T-cell (primary cell): ENCODE results near the gene OSTF1. TPM values are rescaled to one million over a fixed set of nuclear protein-coding genes. Genes with fewer than 3 reads are reported as not detected.

Source experiments
- ATAC-seq, 4 experiments: fragments of 200-7000 bp in 3 of 4; fragments of 150-1000 bp in 1 of 4; cut with Tn5 transposase; replicated peaks in 1 of 4; 1 replicate in 3 of 4; 2 replicates in 1 of 4; pipeline ENCODE4 v1.10.0; 2021; ENCODE audit warnings: moderate library complexity in 3 of 4, mild to moderate bottlenecking in 2 of 4, moderate number of reproducible peaks in 1 of 4
- CTCF ChIA-PET, 2 donors: fragments of 300-600 bp; sonication (Branson Sonifier 250); formaldehyde crosslinking; loops; one replicate each; lab custom pipeline; 2022; ENCODE audit warnings: antibody characterized with exemption in 2 of 2; lab: Charles Lee
- POLR2A ChIA-PET, 2 donors: fragments of 300-600 bp; sonication (Branson Sonifier 250); formaldehyde crosslinking; loops; one replicate each; lab custom pipeline; 2022; ENCODE audit warnings: antibody characterized with exemption in 2 of 2; lab: Charles Lee
- DNase-seq, 35 experiments: peaks; one replicate each; pipeline versions ENCODE4 v3.0.0 to v3.0.0-alpha.2; 2013 to 2023
- H3K27ac ChIP-seq: one replicate; pipeline ENCODE4 v1.5.1; 2013; ENCODE audit warnings: low read length
- H3K27me3 ChIP-seq, 2 experiments: replicated peaks in 1 of 2; 1 replicate in 1 of 2; 2 replicates in 1 of 2; pipeline versions ENCODE4 v1.6.1 to v1.7.0; 2013; ENCODE audit warnings: low read length in 1 of 2, mixed read lengths in 1 of 2; ENCODE audit not compliant: control insufficient read depth in 2 of 2, insufficient read depth in 2 of 2; ENCODE audit errors: extremely low read depth in 1 of 2
- H3K36me3 ChIP-seq, 2 donors: 1 replicate in 1 of 2; 2 replicates in 1 of 2; pipeline versions ENCODE4 v1.6.1 to v1.7.0; 2013; ENCODE audit warnings: low read length in 1 of 2; ENCODE audit not compliant: control insufficient read depth in 2 of 2, insufficient read depth in 1 of 2; ENCODE audit errors: extremely low read depth in 1 of 2
- H3K4me1 ChIP-seq, 2 experiments: 1 replicate in 1 of 2; 2 replicates in 1 of 2; pipeline versions ENCODE4 v1.6.1 to v1.7.0; 2013; ENCODE audit warnings: low read length in 2 of 2, mixed read lengths in 1 of 2; ENCODE audit not compliant: insufficient read depth in 2 of 2, control insufficient read depth in 1 of 2; ENCODE audit errors: extremely low read depth in 1 of 2
- H3K4me3 ChIP-seq, 2 donors: 1 replicate in 1 of 2; 2 replicates in 1 of 2; pipeline versions ENCODE4 v1.5.1 to v1.7.0; 2013; ENCODE audit warnings: mild to moderate bottlenecking in 2 of 2, low read length in 1 of 2, moderate library complexity in 1 of 2; ENCODE audit not compliant: control insufficient read depth in 1 of 2; ENCODE audit errors: extremely low read depth in 1 of 2
- H3K9me3 ChIP-seq: 2 replicates; pipeline ENCODE4 v1.7.0; 2013
- H3K27ac Mint-ChIP-seq, 2 donors: one replicate each; pipeline ENCODE4 v1.8.0; 2020 to 2021; ENCODE audit warnings: mild to moderate bottlenecking in 2 of 2, mixed read lengths in 2 of 2
- H3K27me3 Mint-ChIP-seq, 2 donors: one replicate each; pipeline ENCODE4 v1.8.0; 2021 to 2022; ENCODE audit warnings: mixed read lengths in 2 of 2
- H3K36me3 Mint-ChIP-seq: one replicate; pipeline ENCODE4 v1.8.0; 2021; ENCODE audit warnings: mixed read lengths
- H3K4me1 Mint-ChIP-seq, 3 donors: one replicate each; pipeline ENCODE4 v1.8.0; 2020 to 2022; ENCODE audit warnings: mixed read lengths in 3 of 3, mild to moderate bottlenecking in 1 of 3
- H3K4me3 Mint-ChIP-seq, 3 donors: one replicate each; pipeline ENCODE4 v1.8.0; 2020 to 2022; ENCODE audit warnings: mild to moderate bottlenecking in 3 of 3, mixed read lengths in 3 of 3, moderate library complexity in 3 of 3
- H3K9me3 Mint-ChIP-seq, 3 donors: one replicate each; pipeline ENCODE4 v1.8.0; 2020 to 2022; ENCODE audit warnings: mixed read lengths in 3 of 3
- WGBS: methylation state at CpG from one replicate; pipeline ENCODE4 v1.1.5; 2013; ENCODE audit warnings: missing lambda C conversion rate; ENCODE audit not compliant: insufficient coverage; 5-methylcytosine and 5-hydroxymethylcytosine counted together
- total RNA-seq, 35 experiments: library from RNA in 6 of 35; stranded (reverse) in 6 of 35; fragments of 120-200 nt in 1 of 35; gene quantifications; one replicate each; pipeline versions ENCODE4 v1.2.1 to v1.2.4 and lab custom pipeline; 2013 to 2026

OSTF1 gene
- total RNA-seq, 5 donors from 2014 or later (not counting 1 experiment from before 2014, with no cell fraction given), result 46.6 to 73.9 (median 58.3) TPM

- no peak for DNase-seq
- Histone ChIP-seq H3K4me3 (no peak overlapping the region), H3K27me3 (no peaks in the 10 kb centered on the region), H3K9me3 (peaks cover 2% of the 10 kb centered on the region), H3K27ac (peak overlapping the region; percentile 69), H3K4me1 (peaks cover 21 to 45% of the 10 kb centered on the region in 2 experiments), H3K36me3 (peaks cover 0 to 53% of the 10 kb centered on the region in 2 donors)
- Mint-ChIP-seq H3K27me3 (no peaks in the 10 kb centered on the region), H3K36me3 (peaks cover 73% of the 10 kb centered on the region), H3K27ac (peak overlapping the region; percentile 45 to 91), H3K9me3 (peaks cover 6 to 13% (median 8%) of the 10 kb centered on the region in 3 donors), H3K4me3 (no peak overlapping the region), H3K4me1 (peaks cover 61 to 81% (median 77%) of the 10 kb centered on the region in 3 donors)
- no peak for ATAC-seq
- ChIA-PET CTCF (no interaction called here), POLR2A (interaction anchor here in 1 of 2 donors (0.5 kb wide), 1 partner anchor 20 kb away, joined by 3 read pairs; no protein-coding TSS in a partner anchor)
- WGBS, result no CpG with 5 or more reads among the region's 3 CpGs
Measured at GRCh38 chr9:75140261-75140660, 51.9 kb downstream of the OSTF1 start.

GRCh38 chr9:75142202-75142601 lies 53.9 kb downstream of the OSTF1 start:
- H3K4me1 ChIP-seq, result peaks cover 32 to 53% of the 10 kb centered on the region in 2 experiments
- H3K36me3 ChIP-seq, result peaks cover 0 to 49% of the 10 kb centered on the region in 2 donors
- WGBS, result 0% methylated on average over 1 of the region's 2 CpGs
- Mint-ChIP-seq H3K27ac (peak overlapping the region; percentile 82 to 88), H3K27me3 (no peaks in the 10 kb centered on the region), H3K4me3 (peak overlapping the region in 2 of 3 donors; percentile 41 to 50), H3K9me3 (peaks cover 7 to 14% (median 8%) of the 10 kb centered on the region in 3 donors), H3K36me3 (peaks cover 67% of the 10 kb centered on the region), H3K4me1 (peaks cover 74 to 86% (median 80%) of the 10 kb centered on the region in 3 donors)
- no peak overlapping the region for H3K4me3 ChIP-seq
- H3K27me3 ChIP-seq, result no peaks in the 10 kb centered on the region
- CTCF ChIA-PET, result interaction anchor here in 1 of 2 donors (1.3 to 1.9 kb wide), 2 partner anchors 10 to 56 kb away, joined by 3 to 7 read pairs; no protein-coding TSS in a partner anchor
- peak in 1 of 35 experiments; percentile 42 for DNase-seq
- H3K27ac ChIP-seq, result peak overlapping the region; percentile 46
- ATAC-seq, result peak in 3 of 4 experiments; percentile 31 to 49 (median 48)
- POLR2A ChIA-PET, result no interaction called here
- peaks cover 2% of the 10 kb centered on the region for H3K9me3 ChIP-seq

GRCh38 chr9:75146229-75146628 lies 57.9 kb downstream of the OSTF1 start:
- ChIA-PET POLR2A (interaction anchor here in 1 of 2 donors (0.9 kb wide), 2 partner anchors 13 to 54 kb away, joined by 3 to 5 read pairs; no protein-coding TSS in a partner anchor), CTCF (interaction anchor here (0.5 to 1.9 kb wide), 7 partner anchors 39 to 138 kb away, joined by 3 to 10 read pairs (median 3); partner anchors contain the start of gene CARNMT1 (in 1 of the 2))
- Histone ChIP-seq H3K27ac (no peak overlapping the region), H3K4me3 (no peak overlapping the region), H3K4me1 (peaks cover 54 to 57% of the 10 kb centered on the region in 2 experiments), H3K27me3 (no peaks in the 10 kb centered on the region), H3K36me3 (peaks cover 0 to 34% of the 10 kb centered on the region in 2 donors), H3K9me3 (peaks cover 2% of the 10 kb centered on the region)
- no peak for DNase-seq
- peak overlapping the region; percentile 85 to 87 for H3K27ac Mint-ChIP-seq
- WGBS, result 89% methylated on average over 1 of the region's 3 CpGs
- H3K4me3 Mint-ChIP-seq, result no peak overlapping the region
- peaks cover 77 to 85% (median 83%) of the 10 kb centered on the region in 3 donors for H3K4me1 Mint-ChIP-seq
- peaks cover 7 to 14% (median 8%) of the 10 kb centered on the region in 3 donors for H3K9me3 Mint-ChIP-seq
- peaks cover 50% of the 10 kb centered on the region for H3K36me3 Mint-ChIP-seq
- H3K27me3 Mint-ChIP-seq, result no peaks in the 10 kb centered on the region
- ATAC-seq, result no peak

- H3K36me3 Mint-ChIP-seq, result peaks cover 42% of the 10 kb centered on the region
- DNase-seq, result peak in 1 of 35 experiments; percentile 54
- H3K27me3 Mint-ChIP-seq, result no peaks in the 10 kb centered on the region
- H3K4me3 ChIP-seq, result no peak overlapping the region
- peaks cover 2% of the 10 kb centered on the region for H3K9me3 ChIP-seq
- WGBS, result 0% methylated on average over 1 of the region's 4 CpGs
- H3K4me1 ChIP-seq, result peaks cover 57 to 58% of the 10 kb centered on the region in 2 experiments
- H3K27me3 ChIP-seq, result no peaks in the 10 kb centered on the region
- ChIA-PET CTCF (interaction anchor here in 1 of 2 donors (0.6 to 1.7 kb wide), 2 partner anchors 24 to 56 kb away, joined by 3 read pairs; no protein-coding TSS in a partner anchor), POLR2A (interaction anchor here in 1 of 2 donors (0.6 kb wide), 1 partner anchor 70 kb away, joined by 4 read pairs; no protein-coding TSS in a partner anchor)
- peaks cover 6 to 14% (median 7%) of the 10 kb centered on the region in 3 donors for H3K9me3 Mint-ChIP-seq
- H3K36me3 ChIP-seq, result peaks cover 0 to 29% of the 10 kb centered on the region in 2 donors
- peak overlapping the region; percentile 54 to 65 (median 65) for H3K4me3 Mint-ChIP-seq
- peak overlapping the region; percentile 66 for H3K27ac ChIP-seq
- ATAC-seq, result peak; percentile 68 to 76 (median 75)
- H3K27ac Mint-ChIP-seq, result peak overlapping the region; percentile 89 to 96
- peaks cover 83 to 88% (median 83%) of the 10 kb centered on the region in 3 donors for H3K4me1 Mint-ChIP-seq
Measured at GRCh38 chr9:75147638-75148037, 59.3 kb downstream of the OSTF1 start.

GRCh38 chr9:75148561-75148960 lies 60.2 kb downstream of the OSTF1 start:
- peak overlapping the region in 2 of 3 donors; percentile 54 to 65 for H3K4me3 Mint-ChIP-seq
- no peak overlapping the region for H3K4me3 ChIP-seq
- no peaks in the 10 kb centered on the region for H3K27me3 Mint-ChIP-seq
- CTCF ChIA-PET, result interaction anchor here (0.6 to 0.8 kb wide), 3 partner anchors 60 to 196 kb away, joined by 3 to 4 read pairs (median 3); partner anchors contain the start of genes C9orf40 (in 1 of the 2), NMRK1 (in 1 of the 2) and OSTF1 (in 1 of the 2)
- no peaks in the 10 kb centered on the region for H3K27me3 ChIP-seq
- ATAC-seq, result peak in 2 of 4 experiments; percentile 25 to 28
- H3K9me3 Mint-ChIP-seq, result peaks cover 6 to 14% (median 7%) of the 10 kb centered on the region in 3 donors
- peak overlapping the region; percentile 66 for H3K27ac ChIP-seq
- peaks cover 2% of the 10 kb centered on the region for H3K9me3 ChIP-seq
- peaks cover 36% of the 10 kb centered on the region for H3K36me3 Mint-ChIP-seq
- peaks cover 83 to 89% (median 83%) of the 10 kb centered on the region in 3 donors for H3K4me1 Mint-ChIP-seq
- POLR2A ChIA-PET, result interaction anchor here in 1 of 2 donors (0.7 kb wide), 1 partner anchor 63 kb away, joined by 3 read pairs; no protein-coding TSS in a partner anchor
- peak overlapping the region; percentile 89 to 96 for H3K27ac Mint-ChIP-seq
- WGBS, result 0% methylated on average over 1 of the region's 1 CpG
- H3K36me3 ChIP-seq, result peaks cover 0 to 23% of the 10 kb centered on the region in 2 donors
- H3K4me1 ChIP-seq, result peaks cover 59 to 63% of the 10 kb centered on the region in 2 experiments
- DNase-seq, result peak in 1 of 35 experiments; percentile 27

GRCh38 chr9:75149841-75150241 lies 61.5 kb downstream of the OSTF1 start:
- H3K4me3 ChIP-seq, result peak overlapping the region in 1 of 2 donors; percentile 18
- H3K36me3 ChIP-seq, result peaks cover 0 to 11% of the 10 kb centered on the region in 2 donors
- H3K9me3 ChIP-seq, result peaks cover under 1% of the 10 kb centered on the region
- Mint-ChIP-seq H3K4me1 (peaks cover 78 to 87% (median 78%) of the 10 kb centered on the region in 3 donors), H3K27ac (peak overlapping the region; percentile 89 to 90), H3K27me3 (no peaks in the 10 kb centered on the region), H3K9me3 (peaks cover 4 to 6% (median 5%) of the 10 kb centered on the region in 3 donors), H3K36me3 (peaks cover 23% of the 10 kb centered on the region), H3K4me3 (peak overlapping the region; percentile 38 to 75 (median 53))
- WGBS, result no CpG with 5 or more reads among the region's 6 CpGs
- ChIA-PET POLR2A (interaction anchor here in 1 of 2 donors (0.7 kb wide), 1 partner anchor 62 kb away, joined by 4 read pairs; the partner anchor contains the start of genes NMRK1 and OSTF1), CTCF (interaction anchor here in 1 of 2 donors (0.7 to 1.0 kb wide), 3 partner anchors 17 to 121 kb away, joined by 3 read pairs; partner anchors contain the start of gene CARNMT1)
- H3K27ac ChIP-seq, result peak overlapping the region; percentile 77
- peaks cover 53 to 63% of the 10 kb centered on the region in 2 experiments for H3K4me1 ChIP-seq
- DNase-seq (peak in 1 of 35 experiments; percentile 38), ATAC-seq (no peak)
- H3K27me3 ChIP-seq, result no peaks in the 10 kb centered on the region
